Activated gamma-delta T cell treated with anti-CD3 and anti-CD28 coated beads, Interleukin-2, amount 50 U/mL, for 16 hours (primary cell): ENCODE results near the gene TP73.

Experiments used
- DNase-seq: peaks from one replicate; pipeline ENCODE4 v3.0.0-alpha.2; 2020; ENCODE audit warnings: low read depth

The TP73 gene

GRCh38 chr1:3708791-3709190 is 56.5 kb downstream of the TP73 start:
- DNase-seq = no peak

- no peak for DNase-seq
Observed at GRCh38 chr1:3710251-3710650, 57.9 kb downstream of the TP73 start.

- DNase-seq = no peak
Observed at GRCh38 chr1:3711381-3711779, 59.1 kb downstream of the TP73 start.

- no peak for DNase-seq
Observed at GRCh38 chr1:3711780-3712451, 59.6 kb downstream of the TP73 start.

GRCh38 chr1:3712573-3713535 is 60.5 kb downstream of the TP73 start:
- no peak for DNase-seq

GRCh38 chr1:3713840-3714239 is 61.5 kb downstream of the TP73 start:
- no peak for DNase-seq

- no peak for DNase-seq
Observed at GRCh38 chr1:3714284-3714741, 62.0 kb downstream of the TP73 start.

GRCh38 chr1:3714814-3715213 is 62.5 kb downstream of the TP73 start:
- no peak for DNase-seq

GRCh38 chr1:3716351-3716750 is 64.0 kb downstream of the TP73 start:
- no peak for DNase-seq

GRCh38 chr1:3717041-3717714 is 64.9 kb downstream of the TP73 start:
- DNase-seq = no peak

GRCh38 chr1:3717715-3718601 is 65.6 kb downstream of the TP73 start:
- no peak for DNase-seq

GRCh38 chr1:3718764-3719163 is 66.4 kb downstream of the TP73 start:
- no peak for DNase-seq

- DNase-seq = no peak
Observed at GRCh38 chr1:3721955-3722465, 69.7 kb downstream of the TP73 start.

- no peak for DNase-seq
Observed at GRCh38 chr1:3722846-3723245, 70.5 kb downstream of the TP73 start.

GRCh38 chr1:3724416-3725030 is 72.2 kb downstream of the TP73 start:
- peak; percentile 75 for DNase-seq

GRCh38 chr1:3725366-3725765 is 73.0 kb downstream of the TP73 start:
- no peak for DNase-seq

- no peak for DNase-seq
Observed at GRCh38 chr1:3727042-3727824, 74.9 kb downstream of the TP73 start.

- DNase-seq = no peak
Observed at GRCh38 chr1:3727825-3728776, 75.8 kb downstream of the TP73 start.
